Measurements from ENCODE around the gene SPAG17. TPM values are rescaled to one million over a fixed set of nuclear protein-coding genes. Genes with fewer than 3 reads are reported as not detected.

SPAG17 gene
- total RNA-seq, result under 0.01 TPM in 1 of 2 replicates, not detected in the other

GRCh38 chr1:118185084-118185832, at the start of gene SPAG17:
SPAG17 (minus strand) TSS chr1:118185228; CDS start chr1:118185157, 71 bp downstream.

GRCh38 chr1:117929343-117930172, 255.5 kb downstream of the SPAG17 start, which contains the start of the genes GDAP2 and WDR3:
GDAP2 (minus strand) TSS chr1:117929621; CDS start chr1:117920357, 9,264 bp downstream.
WDR3 (plus strand) TSS chr1:117929739; CDS start chr1:117933320, 3,581 bp downstream.

